Tibial nerve (tissue), 4 donors: Measurements from ENCODE around the gene AXIN1. TPM values are rescaled to one million over a fixed set of nuclear protein-coding genes. Genes with fewer than 3 reads are reported as not detected.

Experiments
- DNase-seq, 2 donors: peaks; one replicate each; pipeline ENCODE4 v3.0.0-alpha.2; 2019; ENCODE audit warnings: low spot score in 2 of 2
- H3K27ac ChIP-seq, 4 donors: fragments of 200-600 bp; sonication (generic) in 3 of 4; one replicate each; pipeline ENCODE4 v1.5.1; 2017 to 2019; ENCODE audit warnings: mild to moderate bottlenecking in 1 of 4
- H3K27me3 ChIP-seq, 2 donors: fragments of 200-600 bp; sonication (generic) in 1 of 2; one replicate each; pipeline versions ENCODE4 v1.5.1 to v1.6.0; 2017 to 2019
- H3K36me3 ChIP-seq, 3 donors: fragments of 200-600 bp; sonication (generic); one replicate each; pipeline ENCODE4 v1.5.1; 2018 to 2019
- H3K4me1 ChIP-seq, 4 donors: fragments of 200-600 bp; sonication (generic) in 3 of 4; one replicate each; pipeline ENCODE4 v1.5.1; 2017 to 2019
- H3K4me3 ChIP-seq, 4 donors: fragments of 200-600 bp; sonication (generic) in 3 of 4; one replicate each; pipeline ENCODE4 v1.5.1; 2017 to 2019; ENCODE audit warnings: mild to moderate bottlenecking in 1 of 4, moderate library complexity in 1 of 4
- H3K9me3 ChIP-seq, 4 donors: fragments of 200-600 bp; sonication (generic) in 3 of 4; one replicate each; pipeline ENCODE4 v1.5.1; 2017 to 2019
- CTCF ChIP-seq, 5 experiments: fragments of 200-600 bp in 3 of 5; fragments of 450-650 bp in 2 of 5; sonication (generic) in 3 of 5; IDR thresholded peaks; one replicate each; pipeline ENCODE4 v1.5.1; 2016 to 2019; ENCODE audit warnings: antibody characterized with exemption in 5 of 5, mild to moderate bottlenecking in 3 of 5, moderate library complexity in 2 of 5
- EP300 ChIP-seq, 2 donors: sonication (generic); formaldehyde crosslinking; IDR thresholded peaks; one replicate each; pipeline ENCODE4 v1.6.1; 2017; ENCODE audit warnings: antibody characterized with exemption in 2 of 2, mild to moderate bottlenecking in 1 of 2
- POLR2A ChIP-seq, 2 donors: fragments of 450-650 bp; IDR thresholded peaks; one replicate each; pipeline ENCODE4 v1.6.1; 2017; ENCODE audit warnings: antibody characterized with exemption in 2 of 2, mild to moderate bottlenecking in 2 of 2, moderate library complexity in 2 of 2
- WGBS, 2 donors: methylation state at CpG; one replicate each; pipeline ENCODE4 v1.1.5; 2018; 5-methylcytosine and 5-hydroxymethylcytosine counted together
- total RNA-seq, 4 donors: library from RNA; depleted of rRNA; stranded (reverse); fragments of >200 nt; gene quantifications; one replicate each; pipeline ENCODE4 v1.1.0, GENCODE V29; 2016

AXIN1 gene
- total RNA-seq, 4 donors from 2014 or later = 23.4 to 37.1 (median 25.0) TPM

- 65 to 74% methylated on average over 7 of the region's 7 CpGs for WGBS, 2 donors
- Histone ChIP-seq H3K4me1 (peaks cover 0 to 34% (median 14%) of the 10 kb centered on the region in 4 donors), H3K27ac (no peak overlapping the region), H3K9me3 (no peaks in the 10 kb centered on the region), H3K4me3 (no peak overlapping the region), H3K27me3 (peaks cover 0 to 41% of the 10 kb centered on the region in 2 donors), H3K36me3 (peaks cover 0 to 4% (median 0%) of the 10 kb centered on the region in 3 donors)
- TF ChIP-seq EP300 (IDR thresholded peaks at IDR 0.05) (no peak), CTCF (IDR thresholded peaks at IDR 0.05) (no peak)
- no peak for DNase-seq
Measured at GRCh38 chr16:279531-279930, 73.0 kb downstream of the AXIN1 start.

GRCh38 chr16:278863-279366, 73.6 kb downstream of the AXIN1 start:
- Histone ChIP-seq H3K4me1 (peaks cover 0 to 37% (median 14%) of the 10 kb centered on the region in 4 donors), H3K27me3 (peaks cover 0 to 46% of the 10 kb centered on the region in 2 donors), H3K27ac (no peak overlapping the region), H3K4me3 (no peak overlapping the region), H3K9me3 (no peaks in the 10 kb centered on the region), H3K36me3 (no peaks in the 10 kb centered on the region)
- 58 to 64% methylated on average over 5 to 6 of the region's 6 CpGs for WGBS, 2 donors
- TF ChIP-seq CTCF (IDR thresholded peaks at IDR 0.05) (no peak), POLR2A (IDR thresholded peaks at IDR 0.05) (no peak), EP300 (IDR thresholded peaks at IDR 0.05) (no peak)
- DNase-seq = no peak

GRCh38 chr16:276426-277077, 76.0 kb downstream of the AXIN1 start:
- TF ChIP-seq CTCF (IDR thresholded peaks at IDR 0.05) (no peak), EP300 (IDR thresholded peaks at IDR 0.05) (no peak), POLR2A (IDR thresholded peaks at IDR 0.05) (no peak)
- no peaks in the 10 kb centered on the region for H3K9me3 ChIP-seq
- H3K4me1 ChIP-seq = peaks cover 0 to 34% (median 14%) of the 10 kb centered on the region in 4 donors
- H3K27me3 ChIP-seq = peaks cover 0 to 30% of the 10 kb centered on the region in 2 donors
- peak overlapping the region in 1 of 4 donors; percentile 64 for H3K4me3 ChIP-seq
- H3K36me3 ChIP-seq = peaks cover 0 to 5% (median 0%) of the 10 kb centered on the region in 3 donors
- 77 to 86% methylated on average over 18 to 19 of the region's 20 CpGs for WGBS, 2 donors
- no peak for DNase-seq
- H3K27ac ChIP-seq = peak overlapping the region in 2 of 4 donors; percentile 48 to 73

- TF ChIP-seq CTCF (IDR thresholded peaks at IDR 0.05) (no peak), POLR2A (IDR thresholded peaks at IDR 0.05) (no peak), EP300 (IDR thresholded peaks at IDR 0.05) (no peak)
- peaks cover 0 to 23% of the 10 kb centered on the region in 2 donors for H3K27me3 ChIP-seq
- peak within 1 kb of the TSS; percentile 34 to 64 (median 40) for H3K4me3 ChIP-seq
- no peaks in the 10 kb centered on the region for H3K9me3 ChIP-seq
- peak within 1 kb of the TSS in 3 of 4 donors; percentile 20 to 73 (median 48) for H3K27ac ChIP-seq
- H3K36me3 ChIP-seq = peaks cover 0 to 8% (median 0%) of the 10 kb centered on the region in 3 donors
- no peak for DNase-seq
- WGBS, 2 donors = 2 to 4% methylated on average over 34 to 51 of the region's 56 CpGs
- H3K4me1 ChIP-seq = peaks cover 0 to 27% (median 10%) of the 10 kb centered on the region in 4 donors
Measured at GRCh38 chr16:275786-276232, 76.7 kb downstream of the AXIN1 start, which contains the start of gene RGS11. Gene RGS11 (minus strand): TSS chr16:275944. CDS start chr16:275911, 33 bp downstream.

DNA sequence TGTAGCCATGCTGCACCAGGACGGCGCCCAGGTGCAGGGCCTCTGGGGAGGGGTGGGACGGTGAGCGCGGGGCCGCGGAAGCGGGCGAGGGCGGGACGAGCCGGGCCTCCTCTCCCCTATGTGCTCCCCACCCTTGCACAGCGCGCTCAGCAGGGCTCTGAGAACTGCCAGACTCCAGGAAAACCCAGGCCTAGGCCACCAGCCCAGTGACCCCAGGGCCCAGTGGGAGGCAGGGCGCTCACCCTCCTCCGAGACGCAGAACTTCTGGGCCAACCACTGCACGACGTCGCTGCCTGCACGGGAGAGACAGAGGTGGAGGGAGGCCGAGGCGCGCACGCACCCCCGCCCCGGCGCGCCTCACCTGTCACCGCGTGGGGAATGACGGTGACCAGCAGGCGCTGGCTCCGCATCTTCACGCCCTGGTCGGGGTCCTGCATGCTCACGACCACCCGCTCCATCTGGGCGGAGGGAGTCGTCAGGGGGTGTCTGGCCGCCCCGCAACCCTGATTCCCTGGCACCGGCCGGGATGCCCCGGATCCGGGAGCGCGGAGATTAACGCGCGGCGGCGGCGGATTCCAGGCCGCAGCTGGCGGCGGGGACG, 77.4 kb downstream of the AXIN1 start:
- H3K4me1 ChIP-seq = peaks cover 0 to 23% (median 8%) of the 10 kb centered on the region in 4 donors
- H3K36me3 ChIP-seq = peaks cover 0 to 14% (median 0%) of the 10 kb centered on the region in 3 donors
- H3K27me3 ChIP-seq = peaks cover 0 to 22% of the 10 kb centered on the region in 2 donors
- no peak for DNase-seq
- peak overlapping the region; percentile 34 to 64 (median 40) for H3K4me3 ChIP-seq
- 4 to 7% methylated on average over 5 to 20 of the region's 58 CpGs for WGBS, 2 donors
- TF ChIP-seq POLR2A (IDR thresholded peaks at IDR 0.05) = no peak
- TF ChIP-seq CTCF (IDR thresholded peaks at IDR 0.05) = no peak
- no peak for TF ChIP-seq EP300 (IDR thresholded peaks at IDR 0.05)
- H3K27ac ChIP-seq = peak overlapping the region in 2 of 4 donors; percentile 20 to 73
- no peaks in the 10 kb centered on the region for H3K9me3 ChIP-seq
